Caco-2 (cell line): ENCODE measurements around the gene ABCA8. TPM values are rescaled to one million over a fixed set of nuclear protein-coding genes. Genes with fewer than 3 reads are reported as not detected.

Experiments
- BruUV-seq: library from RNA; stranded (reverse); fragments of 400-500 nt; replicated peaks from 2 replicates; lab custom pipeline; 2021; lab: Mats Ljungman, UMichigan
- CTCF ChIA-PET: fragments of 300-600 bp; sonication (Branson Sonifier 250); formaldehyde crosslinking; loops from one replicate; lab custom pipeline; 2022; ENCODE audit warnings: antibody characterized with exemption; lab: Charles Lee
- POLR2A ChIA-PET: fragments of 300-600 bp; sonication (Branson Sonifier 250); formaldehyde crosslinking; loops from one replicate; lab custom pipeline; 2022; ENCODE audit warnings: antibody characterized with exemption; lab: Charles Lee
- DNase-seq, 2 experiments: peaks; one replicate each; pipeline versions ENCODE4 v3.0.0 to v3.0.0-alpha.2; 2020 to 2022
- H3K27me3 ChIP-seq: replicated peaks from 2 replicates; pipeline ENCODE4 v1.6.0; 2011; ENCODE audit warnings: low read length; ENCODE audit not compliant: control insufficient read depth, insufficient read depth
- H3K36me3 ChIP-seq: 2 replicates; pipeline ENCODE4 v1.5.1; 2011; ENCODE audit warnings: low read length; ENCODE audit not compliant: control insufficient read depth, insufficient read depth
- H3K4me1 ChIP-seq: fragments of 250-450 bp; sonication (Bioruptor Pico); 2 replicates; pipeline ENCODE4 v1.5.1; 2020; ENCODE audit warnings: mild to moderate bottlenecking
- H3K4me3 ChIP-seq: 2 replicates; pipeline ENCODE4 v1.5.1; 2011; ENCODE audit warnings: low read depth, mild to moderate bottlenecking, control low read depth, low read length
- H3K9me3 ChIP-seq: fragments of 250-450 bp; sonication (Bioruptor Pico); 2 replicates; pipeline ENCODE4 v1.5.1; 2020; ENCODE audit warnings: mild to moderate bottlenecking, moderate library complexity
- H3K27ac Mint-ChIP-seq: one replicate; pipeline ENCODE4 v1.8.0; 2022; ENCODE audit warnings: mixed read lengths; ENCODE audit not compliant: unreplicated experiment
- H3K27me3 Mint-ChIP-seq: one replicate; pipeline ENCODE4 v1.8.0; 2022; ENCODE audit warnings: mixed read lengths; ENCODE audit not compliant: insufficient read depth, unreplicated experiment
- H3K36me3 Mint-ChIP-seq: one replicate; pipeline ENCODE4 v1.8.0; 2022; ENCODE audit warnings: mild to moderate bottlenecking, mixed read lengths; ENCODE audit not compliant: insufficient read depth, unreplicated experiment
- H3K4me1 Mint-ChIP-seq: one replicate; pipeline ENCODE4 v1.8.0; 2022; ENCODE audit warnings: low read depth, mixed read lengths; ENCODE audit not compliant: unreplicated experiment
- H3K4me3 Mint-ChIP-seq: one replicate; pipeline ENCODE4 v1.8.0; 2022; ENCODE audit warnings: mild to moderate bottlenecking, moderate library complexity, mixed read lengths; ENCODE audit not compliant: unreplicated experiment
- H3K9me3 Mint-ChIP-seq: one replicate; pipeline ENCODE4 v1.8.0; 2022; ENCODE audit warnings: mixed read lengths; ENCODE audit not compliant: unreplicated experiment
- intact Hi-C: fragments of 100-400 bp; cut with micrococcal nuclease; formaldehyde crosslinking; loops from one replicate; pipeline ENCODE4 v1.10.0; 2022; ENCODE audit not compliant: unreplicated experiment
- total RNA-seq: library from RNA; stranded (reverse); gene quantifications from 2 replicates; pipeline ENCODE4 v1.2.3, GENCODE V29; 2022
- TF ChIP-seq, protein P1 (sequence below), 2 experiments: fragments of 200-600 bp in 1 of 2; IDR thresholded peaks; 1 replicate in 1 of 2; 2 replicates in 1 of 2; pipeline versions ENCODE4 v1.5.1 to v1.8.0; 2011 to 2022; ENCODE audit warnings: antibody characterized with exemption in 1 of 2, control low read depth in 1 of 2, inconsistent platforms in 1 of 2, low read depth in 1 of 2, low read length in 1 of 2, mild to moderate bottlenecking in 1 of 2, moderate library complexity in 1 of 2; ENCODE audit not compliant: insufficient read depth in 1 of 2, severe bottlenecking in 1 of 2, unreplicated experiment in 1 of 2

The ABCA8 gene
- total RNA-seq, 1 experiment from 2014 or later: 0.91 TPM

DNA sequence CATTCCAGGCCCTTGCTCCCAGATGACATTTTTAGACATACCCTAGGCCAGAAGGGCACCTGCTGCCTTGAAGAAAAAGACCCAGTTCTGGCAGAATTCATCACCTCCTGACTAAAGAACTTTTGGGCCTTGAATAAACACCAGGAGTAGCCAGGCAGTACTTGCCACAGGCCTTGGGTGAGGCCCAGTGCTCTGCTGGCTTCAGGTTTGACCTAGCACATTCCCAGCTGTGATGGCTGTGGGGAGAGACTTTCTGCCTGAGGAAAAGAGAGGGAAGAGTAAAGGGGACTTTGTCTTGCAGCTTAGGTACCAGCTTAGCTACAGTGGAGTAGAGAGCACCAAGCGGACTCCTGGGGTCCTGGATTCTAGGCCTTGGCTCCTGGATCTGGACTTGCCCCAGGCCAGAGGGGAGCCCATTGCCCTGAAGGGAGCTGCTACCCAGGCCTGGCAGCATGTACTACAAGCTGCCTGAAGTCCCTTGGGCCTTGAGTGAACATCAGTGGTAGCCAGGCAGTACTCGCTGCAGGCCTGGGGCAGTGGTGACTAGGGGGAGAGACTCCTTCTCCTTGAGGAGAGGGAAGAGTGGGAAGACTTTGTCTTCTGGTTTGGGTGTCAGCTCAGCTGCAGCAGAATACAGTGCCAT is 44.3 kb downstream of the ABCA8 start:
- DNase-seq: no peak
- BruUV-seq: no TSS peak
- Histone ChIP-seq H3K4me1 (peaks cover 5% of the 10 kb centered on the region; the same call in 1 of the 2 replicates), H3K4me3 (no peak overlapping the region), H3K27me3 (no peaks in the 10 kb centered on the region), H3K36me3 (no peaks in the 10 kb centered on the region), H3K9me3 (no peaks in the 10 kb centered on the region; the same call in 1 of the 2 replicates)
- Mint-ChIP-seq H3K9me3 (peaks cover 41% of the 10 kb centered on the region), H3K4me1 (peaks cover 10% of the 10 kb centered on the region), H3K27ac (peak overlapping the region; percentile 26), H3K27me3 (peaks cover 3% of the 10 kb centered on the region), H3K36me3 (no peaks in the 10 kb centered on the region), H3K4me3 (no peak overlapping the region)
- ChIA-PET CTCF (interaction anchor here (0.6 to 1.4 kb wide), 2 partner anchors 212 to 336 kb away, joined by 3 read pairs; no protein-coding TSS in a partner anchor), POLR2A (no interaction called here)
- TF ChIP-seq, protein P1, sequence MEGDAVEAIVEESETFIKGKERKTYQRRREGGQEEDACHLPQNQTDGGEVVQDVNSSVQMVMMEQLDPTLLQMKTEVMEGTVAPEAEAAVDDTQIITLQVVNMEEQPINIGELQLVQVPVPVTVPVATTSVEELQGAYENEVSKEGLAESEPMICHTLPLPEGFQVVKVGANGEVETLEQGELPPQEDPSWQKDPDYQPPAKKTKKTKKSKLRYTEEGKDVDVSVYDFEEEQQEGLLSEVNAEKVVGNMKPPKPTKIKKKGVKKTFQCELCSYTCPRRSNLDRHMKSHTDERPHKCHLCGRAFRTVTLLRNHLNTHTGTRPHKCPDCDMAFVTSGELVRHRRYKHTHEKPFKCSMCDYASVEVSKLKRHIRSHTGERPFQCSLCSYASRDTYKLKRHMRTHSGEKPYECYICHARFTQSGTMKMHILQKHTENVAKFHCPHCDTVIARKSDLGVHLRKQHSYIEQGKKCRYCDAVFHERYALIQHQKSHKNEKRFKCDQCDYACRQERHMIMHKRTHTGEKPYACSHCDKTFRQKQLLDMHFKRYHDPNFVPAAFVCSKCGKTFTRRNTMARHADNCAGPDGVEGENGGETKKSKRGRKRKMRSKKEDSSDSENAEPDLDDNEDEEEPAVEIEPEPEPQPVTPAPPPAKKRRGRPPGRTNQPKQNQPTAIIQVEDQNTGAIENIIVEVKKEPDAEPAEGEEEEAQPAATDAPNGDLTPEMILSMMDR (IDR thresholded peaks at IDR 0.05; ENCODE audit: insufficient read depth in 1 of 2, low read depth in 1 of 2, low read length in 1 of 2, severe bottlenecking in 1 of 2, unreplicated experiment in 1 of 2): no peak
- intact Hi-C loops: loop anchor here (1.0 kb wide), 2 partner anchors 61 to 324 kb away; no protein-coding TSS in a partner anchor

DNA sequence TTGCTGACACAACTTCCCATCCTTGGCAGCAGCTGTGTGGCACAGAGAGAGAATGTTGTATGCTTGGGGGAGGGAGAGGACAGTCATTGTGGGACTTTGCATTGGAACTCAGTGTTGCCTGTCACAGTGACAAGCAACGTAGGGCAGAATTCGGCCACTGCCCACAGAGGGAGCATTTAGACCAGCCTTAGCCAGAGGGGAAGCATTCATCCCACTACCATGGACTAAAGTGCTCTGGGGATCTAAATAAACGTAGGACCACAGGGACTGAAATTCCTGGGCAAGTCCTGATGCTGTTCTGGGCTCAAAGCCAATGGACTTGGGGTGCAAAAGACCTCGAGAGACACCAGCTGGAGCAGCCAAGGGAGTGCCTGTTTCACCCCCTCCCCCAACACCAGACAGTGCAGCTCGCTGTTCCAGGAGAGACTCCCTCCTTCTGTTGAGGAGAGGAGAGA is 44.9 kb downstream of the ABCA8 start:
- POLR2A ChIA-PET: no interaction called here
- H3K36me3 ChIP-seq: no peaks in the 10 kb centered on the region
- Mint-ChIP-seq H3K27ac (no peak overlapping the region), H3K27me3 (no peaks in the 10 kb centered on the region), H3K36me3 (no peaks in the 10 kb centered on the region), H3K9me3 (peaks cover 34% of the 10 kb centered on the region), H3K4me1 (peaks cover 10% of the 10 kb centered on the region), H3K4me3 (no peak overlapping the region)
- no TSS peak for BruUV-seq
- no peaks in the 10 kb centered on the region for H3K27me3 ChIP-seq
- intact Hi-C loops: loop anchor here (1.0 kb wide), 1 partner anchor 325 kb away; no protein-coding TSS in a partner anchor
- H3K4me3 ChIP-seq: no peak overlapping the region
- DNase-seq: no peak
- H3K9me3 ChIP-seq: no peaks in the 10 kb centered on the region; the same call in 1 of the 2 replicates
- CTCF ChIA-PET: interaction anchor here (1.4 kb wide), 1 partner anchor 337 kb away, joined by 3 read pairs; no protein-coding TSS in a partner anchor
- H3K4me1 ChIP-seq: peaks cover 5% of the 10 kb centered on the region; the same call in 1 of the 2 replicates
- TF ChIP-seq, protein P1 (IDR thresholded peaks at IDR 0.05; ENCODE audit: insufficient read depth in 1 of 2, low read depth in 1 of 2, low read length in 1 of 2, severe bottlenecking in 1 of 2, unreplicated experiment in 1 of 2): no peak

DNA sequence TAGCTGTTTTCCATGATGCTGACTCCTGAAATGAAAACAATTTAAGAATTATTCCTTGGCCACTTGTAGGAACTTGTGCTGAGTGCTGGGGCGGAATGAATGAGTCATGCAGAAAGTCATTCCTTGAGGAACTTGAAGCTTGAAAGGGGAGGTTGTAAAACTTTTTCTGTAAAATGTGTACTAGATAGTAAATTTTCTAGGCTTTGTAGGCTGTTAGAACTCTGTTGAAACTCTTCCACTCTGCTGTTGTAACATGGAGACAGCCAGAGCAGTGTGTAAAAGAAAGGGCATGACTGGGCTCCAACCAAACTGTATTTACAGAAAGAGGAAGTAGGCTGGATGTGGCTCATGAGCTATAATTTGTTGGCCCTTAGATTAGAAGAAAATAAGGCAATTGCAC is 46.1 kb downstream of the ABCA8 start:
- peak in 1 of 2 experiments; percentile 23 for DNase-seq
- ChIA-PET CTCF (no interaction called here), POLR2A (no interaction called here)
- no TSS peak for BruUV-seq
- H3K4me3 ChIP-seq: no peak overlapping the region
- no peaks in the 10 kb centered on the region for H3K9me3 ChIP-seq
- TF ChIP-seq, protein P1 (IDR thresholded peaks at IDR 0.05; ENCODE audit: insufficient read depth in 1 of 2, low read depth in 1 of 2, low read length in 1 of 2, severe bottlenecking in 1 of 2, unreplicated experiment in 1 of 2): no peak
- Mint-ChIP-seq H3K9me3 (peaks cover 22% of the 10 kb centered on the region), H3K4me1 (peaks cover 10% of the 10 kb centered on the region), H3K4me3 (no peak overlapping the region), H3K27ac (no peak overlapping the region), H3K36me3 (no peaks in the 10 kb centered on the region), H3K27me3 (no peaks in the 10 kb centered on the region)
- H3K4me1 ChIP-seq: peaks cover 5% of the 10 kb centered on the region; the same call in 1 of the 2 replicates
- intact Hi-C loops: no loop called here
- no peaks in the 10 kb centered on the region for H3K36me3 ChIP-seq
- no peaks in the 10 kb centered on the region for H3K27me3 ChIP-seq
